HG03520 (cell line): Measurements from ENCODE around the gene ZNF507.
A peak's percentile ranks its signal among the peaks of the same experiment; 100 is the strongest.
"Not testable (repeated sequence)": the region's sequence is repeated elsewhere in the genome, so short reads cannot be mapped to it uniquely, and the experiment has no call there.

Experiments used
- ATAC-seq: cut with Tn5 transposase; IDR thresholded peaks from one replicate; pipeline ENCODE4 v1.9.1; 2021; ENCODE audit warnings: mild to moderate bottlenecking, moderate library complexity; ENCODE audit not compliant: unreplicated experiment

The ZNF507 gene

GRCh38 chr19:32367063-32367462, 21.7 kb downstream of the ZNF507 start:
- no peak for ATAC-seq

GRCh38 chr19:32367948-32368536, 22.6 kb downstream of the ZNF507 start:
- ATAC-seq, result no peak

GRCh38 chr19:32368787-32369186, 23.4 kb downstream of the ZNF507 start:
- ATAC-seq, result no peak

- ATAC-seq, result no peak
Observed at GRCh38 chr19:32372726-32373517, 27.5 kb downstream of the ZNF507 start.

- no peak for ATAC-seq
Observed at GRCh38 chr19:32373585-32374295, 28.3 kb downstream of the ZNF507 start.

- ATAC-seq, result not testable (repeated sequence)
Observed at GRCh38 chr19:32374362-32374761, 29.0 kb downstream of the ZNF507 start.

- ATAC-seq, result not testable (repeated sequence)
Observed at GRCh38 chr19:32377088-32377487, 31.7 kb downstream of the ZNF507 start.

GRCh38 chr19:32380269-32380668, 34.9 kb downstream of the ZNF507 start:
- no peak for ATAC-seq

GRCh38 chr19:32387701-32388392, 42.4 kb downstream of the ZNF507 start:
- no peak for ATAC-seq

GRCh38 chr19:32388393-32388855, 43.0 kb downstream of the ZNF507 start:
- no peak for ATAC-seq

- ATAC-seq, result no peak
Observed at GRCh38 chr19:32392901-32393300, 47.5 kb downstream of the ZNF507 start.

GRCh38 chr19:32396046-32396652, 50.7 kb downstream of the ZNF507 start:
- ATAC-seq, result no peak

GRCh38 chr19:32397671-32398101, 52.3 kb downstream of the ZNF507 start:
- ATAC-seq, result no peak

GRCh38 chr19:32401992-32402391, 56.6 kb downstream of the ZNF507 start:
- no peak for ATAC-seq

- no peak for ATAC-seq
Observed at GRCh38 chr19:32403291-32403995, 58.0 kb downstream of the ZNF507 start.

GRCh38 chr19:32404213-32404932, 59.0 kb downstream of the ZNF507 start:
- ATAC-seq, result no peak

GRCh38 chr19:32404933-32405430, 59.6 kb downstream of the ZNF507 start:
- ATAC-seq, result no peak

- peak; percentile 91 for ATAC-seq
Observed at GRCh38 chr19:32405431-32406160, 60.2 kb downstream of the ZNF507 start, which contains the start of gene DPY19L3. Gene DPY19L3, plus strand, starts transcription at chr19:32405770. Its CDS starts 2,484 bp downstream, at chr19:32408254.
